Measurements from ENCODE around the gene SLU7.

SLU7 gene

GRCh38 chr5:160371294-160371693, 47.6 kb downstream of the SLU7 start:
- in situ Hi-C loops (cut with HindIII; ENCODE audit: low sequenced_read_pairs), result no loop called here
- no peak for DNase-seq (ENCODE audit: low read depth)
- no peak overlapping the region for H3K4me3 ChIP-seq (ENCODE audit: low read depth, low read length)
- TF ChIP-seq CTCF (IDR thresholded peaks at IDR 0.05; ENCODE audit: low read depth, low read length, missing control alignments), result no peak

GRCh38 chr5:160370713-160371034, 48.2 kb downstream of the SLU7 start:
- no peak for DNase-seq (ENCODE audit: low read depth)
- TF ChIP-seq CTCF (IDR thresholded peaks at IDR 0.05; ENCODE audit: low read depth, low read length, missing control alignments), result no peak
- in situ Hi-C loops (cut with HindIII; ENCODE audit: low sequenced_read_pairs), result no loop called here
- peak overlapping the region; percentile 52 for H3K4me3 ChIP-seq (ENCODE audit: low read depth, low read length)

- no peak for TF ChIP-seq CTCF (IDR thresholded peaks at IDR 0.05; ENCODE audit: low read depth, low read length, missing control alignments)
- in situ Hi-C loops (cut with HindIII; ENCODE audit: low sequenced_read_pairs), result no loop called here
- peak; percentile 24 for DNase-seq (ENCODE audit: low read depth)
- peak within 1 kb of the TSS; percentile 52 for H3K4me3 ChIP-seq (ENCODE audit: low read depth, low read length)
These were observed 48.7 kb downstream of the SLU7 start, which contains the start of gene C1QTNF2 for GRCh38 chr5:160369990-160370712. Gene C1QTNF2, minus strand, starts transcription at chr5:160370626. Its CDS starts 15,615 bp downstream, at chr5:160355011.

GRCh38 chr5:160367885-160368284, 51.0 kb downstream of the SLU7 start:
- DNase-seq (ENCODE audit: low read depth), result no peak
- in situ Hi-C loops (cut with HindIII; ENCODE audit: low sequenced_read_pairs), result no loop called here
- no peak for TF ChIP-seq CTCF (IDR thresholded peaks at IDR 0.05; ENCODE audit: low read depth, low read length, missing control alignments)
- no peak overlapping the region for H3K4me3 ChIP-seq (ENCODE audit: low read depth, low read length)

- no peak for DNase-seq (ENCODE audit: low read depth)
- H3K4me3 ChIP-seq (ENCODE audit: low read depth, low read length), result no peak overlapping the region
- in situ Hi-C loops (cut with HindIII; ENCODE audit: low sequenced_read_pairs), result no loop called here
- no peak for TF ChIP-seq CTCF (IDR thresholded peaks at IDR 0.05; ENCODE audit: low read depth, low read length, missing control alignments)
These were observed 51.6 kb downstream of the SLU7 start for GRCh38 chr5:160367261-160367660.

- no peak overlapping the region for H3K4me3 ChIP-seq (ENCODE audit: low read depth, low read length)
- in situ Hi-C loops (cut with HindIII; ENCODE audit: low sequenced_read_pairs), result no loop called here
- DNase-seq (ENCODE audit: low read depth), result no peak
- no peak for TF ChIP-seq CTCF (IDR thresholded peaks at IDR 0.05; ENCODE audit: low read depth, low read length, missing control alignments)
These were observed 52.7 kb downstream of the SLU7 start for GRCh38 chr5:160366230-160366629.

All from astrocyte of the cerebellum (primary cell).